MCF 10A (cell line): ENCODE data around the gene KLHL17. TPM values are rescaled to one million over a fixed set of nuclear protein-coding genes. Genes with fewer than 3 reads are reported as not detected.

Experiments used
- BruUV-seq: library from RNA; stranded (reverse); fragments of 400-500 nt; replicated peaks from 2 replicates; lab custom pipeline; 2021; lab: Mats Ljungman, UMichigan
- CTCF ChIA-PET: fragments of 300-600 bp; sonication (Branson Sonifier 250); formaldehyde crosslinking; extraction: SDS; loops from one replicate; lab custom pipeline; 2021; ENCODE audit warnings: antibody characterized with exemption, inconsistent platforms; lab: Yijun Ruan, JAX
- POLR2A ChIA-PET: fragments of 300-600, 350-650 bp; sonication (Branson Sonifier 250); formaldehyde crosslinking; extraction: SDS; loops from one replicate; lab custom pipeline; 2020; ENCODE audit warnings: antibody characterized with exemption, inconsistent platforms; lab: Yijun Ruan, JAX
- DNase-seq: peaks from one replicate; pipeline ENCODE4 v3.0.0-alpha.2; 2018; ENCODE audit not compliant: unreplicated experiment
- H3K27ac Mint-ChIP-seq: one replicate; pipeline ENCODE4 v1.8.0; 2022; ENCODE audit warnings: mild to moderate bottlenecking, low read depth, mixed read lengths; ENCODE audit not compliant: unreplicated experiment
- H3K27me3 Mint-ChIP-seq: one replicate; pipeline ENCODE4 v1.8.0; 2022; ENCODE audit warnings: mixed read lengths; ENCODE audit not compliant: insufficient read depth, unreplicated experiment
- H3K36me3 Mint-ChIP-seq: one replicate; pipeline ENCODE4 v1.8.0; 2022; ENCODE audit warnings: mild to moderate bottlenecking, moderate library complexity, mixed read lengths; ENCODE audit not compliant: insufficient read depth, unreplicated experiment
- H3K4me1 Mint-ChIP-seq: one replicate; pipeline ENCODE4 v1.8.0; 2022; ENCODE audit warnings: mixed read lengths; ENCODE audit not compliant: insufficient read depth, unreplicated experiment
- H3K4me3 Mint-ChIP-seq: one replicate; pipeline ENCODE4 v1.8.0; 2022; ENCODE audit warnings: mild to moderate bottlenecking, moderate library complexity, mixed read lengths; ENCODE audit not compliant: unreplicated experiment
- H3K9me3 Mint-ChIP-seq: one replicate; pipeline ENCODE4 v1.8.0; 2022; ENCODE audit warnings: mixed read lengths; ENCODE audit not compliant: unreplicated experiment
- CTCF ChIP-seq: fragments of 200-600 bp; IDR thresholded peaks from one replicate; pipeline ENCODE4 v1.8.0; 2022; ENCODE audit warnings: antibody characterized with exemption, mild to moderate bottlenecking; ENCODE audit not compliant: unreplicated experiment
- intact Hi-C: fragments of 100-400 bp; cut with micrococcal nuclease; formaldehyde crosslinking; loops from 2 replicates; pipeline ENCODE4 v1.14.1; 2022
- total RNA-seq: library from RNA; stranded (reverse); gene quantifications from 2 replicates; pipeline ENCODE4 v1.2.3, GENCODE V29; 2022

Gene KLHL17
- total RNA-seq, 1 experiment from 2014 or later: 15.1 TPM

DNA sequence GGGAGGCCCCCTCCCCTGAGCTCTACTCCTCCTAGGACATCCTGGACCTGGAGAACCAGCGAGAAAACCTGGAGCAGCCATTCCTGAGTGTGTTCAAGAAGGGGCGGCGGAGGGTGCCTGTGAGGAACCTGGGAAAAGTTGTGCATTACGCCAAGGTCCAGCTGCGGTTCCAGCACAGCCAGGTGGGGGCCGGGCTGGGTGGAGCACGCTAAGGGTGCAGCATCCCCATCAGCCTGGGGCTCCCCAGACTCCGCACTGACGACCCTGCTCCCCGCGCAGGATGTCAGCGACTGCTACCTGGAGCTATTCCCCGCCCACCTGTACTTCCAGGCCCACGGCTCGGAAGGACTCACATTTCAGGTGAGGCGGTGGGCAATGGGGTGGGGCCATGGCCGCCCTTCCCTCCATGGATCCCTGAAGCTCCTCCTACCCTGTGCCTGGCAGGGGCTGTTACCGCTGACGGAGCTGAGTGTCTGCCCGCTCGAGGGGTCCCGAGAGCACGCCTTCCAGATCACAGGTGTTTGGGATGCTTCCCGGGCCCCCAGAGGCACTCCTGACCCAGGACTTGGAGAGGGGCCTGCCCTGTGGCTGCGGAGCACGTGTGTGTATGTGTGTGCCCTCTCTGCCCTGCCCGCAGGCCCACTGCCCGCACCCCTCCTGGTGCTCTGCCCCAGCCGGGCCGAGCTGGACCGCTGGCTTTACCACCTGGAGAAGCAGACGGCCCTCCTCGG, 10.0 kb downstream of the KLHL17 start:
- ChIA-PET POLR2A (interaction anchor here (0.6 kb wide), 2 partner anchors 58 to 122 kb away, joined by 3 read pairs; no protein-coding TSS in a partner anchor), CTCF (interaction anchor here (0.6 kb wide), 1 partner anchor 93 kb away, joined by 3 read pairs; no protein-coding TSS in a partner anchor)
- H3K4me1 Mint-ChIP-seq: peaks cover 4% of the 10 kb centered on the region
- H3K9me3 Mint-ChIP-seq: no peaks in the 10 kb centered on the region
- BruUV-seq: no TSS peak
- no peak for TF ChIP-seq CTCF
- no peaks in the 10 kb centered on the region for H3K27me3 Mint-ChIP-seq
- H3K36me3 Mint-ChIP-seq: peaks cover 5% of the 10 kb centered on the region
- DNase-seq: no peak
- no peak overlapping the region for H3K27ac Mint-ChIP-seq
- intact Hi-C loops: no loop called here
- H3K4me3 Mint-ChIP-seq: no peak overlapping the region

GRCh38 chr1:970973-971730, 10.8 kb downstream of the KLHL17 start:
- ChIA-PET CTCF (interaction anchor here (0.6 to 1.2 kb wide), 3 partner anchors 12 to 92 kb away, joined by 3 to 4 read pairs (median 3); no protein-coding TSS in a partner anchor), POLR2A (interaction anchor here (0.6 kb wide), 2 partner anchors 59 to 122 kb away, joined by 3 read pairs; no protein-coding TSS in a partner anchor)
- H3K9me3 Mint-ChIP-seq: no peaks in the 10 kb centered on the region
- no peaks in the 10 kb centered on the region for H3K27me3 Mint-ChIP-seq
- no peak for DNase-seq
- intact Hi-C loops: no loop called here
- no peaks in the 10 kb centered on the region for H3K36me3 Mint-ChIP-seq
- H3K27ac Mint-ChIP-seq: no peak overlapping the region
- peaks cover 10% of the 10 kb centered on the region for H3K4me1 Mint-ChIP-seq
- no peak for TF ChIP-seq CTCF
- H3K4me3 Mint-ChIP-seq: no peak overlapping the region
- BruUV-seq: no TSS peak

DNA sequence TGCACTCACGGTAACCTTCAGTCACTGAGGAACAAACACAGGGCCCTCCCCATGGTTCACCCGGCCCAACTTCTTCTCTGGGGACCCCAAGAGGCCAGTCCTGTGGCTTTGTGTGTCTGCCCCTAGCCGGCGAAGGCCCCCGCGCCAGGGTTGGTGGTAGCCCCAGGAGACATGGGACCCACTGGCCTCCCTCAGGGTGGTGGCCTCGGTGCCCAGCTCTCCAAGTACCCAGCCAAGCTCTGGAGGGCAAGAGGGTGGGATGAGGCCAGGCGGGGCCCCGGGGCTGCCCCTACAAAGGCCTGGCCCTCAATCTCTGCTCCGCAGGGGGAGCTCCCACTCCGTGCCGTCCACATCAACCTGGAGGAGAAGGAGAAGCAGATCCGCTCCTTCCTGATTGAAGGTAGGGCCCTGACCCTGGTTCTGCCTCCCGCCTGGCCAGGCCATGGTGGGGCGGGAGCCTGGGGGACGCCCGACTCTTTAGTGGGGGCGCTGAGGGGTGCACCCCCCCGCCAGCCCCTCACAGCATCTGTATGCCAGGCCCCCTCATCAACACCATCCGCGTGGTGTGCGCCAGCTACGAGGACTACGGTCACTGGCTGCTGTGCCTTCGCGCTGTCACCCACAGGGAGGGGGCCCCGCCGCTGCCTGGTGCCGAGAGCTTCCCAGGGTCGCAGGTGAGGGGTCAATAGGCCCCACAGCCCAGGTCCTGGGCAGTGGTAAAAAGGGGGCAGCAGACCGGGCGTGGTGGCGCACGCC, 11.5 kb downstream of the KLHL17 start:
- intact Hi-C loops: no loop called here
- POLR2A ChIA-PET: interaction anchor here (0.7 kb wide), 1 partner anchor 28 kb away, joined by 3 read pairs; no protein-coding TSS in a partner anchor
- Mint-ChIP-seq H3K36me3 (no peaks in the 10 kb centered on the region), H3K9me3 (no peaks in the 10 kb centered on the region), H3K4me1 (peaks cover 10% of the 10 kb centered on the region), H3K27ac (no peak overlapping the region), H3K27me3 (no peaks in the 10 kb centered on the region), H3K4me3 (no peak overlapping the region)
- DNase-seq: no peak
- no peak for TF ChIP-seq CTCF
- CTCF ChIA-PET: interaction anchor here (0.6 to 1.2 kb wide), 3 partner anchors 11 to 34 kb away, joined by 3 to 4 read pairs (median 3); no protein-coding TSS in a partner anchor
- BruUV-seq: no TSS peak
